GM21423 (cell line): ENCODE results near the gene WDSUB1.
A peak's percentile ranks its signal among the peaks of the same experiment; 100 is the strongest.

Experiments used
- ATAC-seq: cut with Tn5 transposase; IDR thresholded peaks from one replicate; pipeline ENCODE4 v1.9.1; 2021; ENCODE audit warnings: mild to moderate bottlenecking, moderate library complexity; ENCODE audit not compliant: unreplicated experiment

Gene WDSUB1, protein sequence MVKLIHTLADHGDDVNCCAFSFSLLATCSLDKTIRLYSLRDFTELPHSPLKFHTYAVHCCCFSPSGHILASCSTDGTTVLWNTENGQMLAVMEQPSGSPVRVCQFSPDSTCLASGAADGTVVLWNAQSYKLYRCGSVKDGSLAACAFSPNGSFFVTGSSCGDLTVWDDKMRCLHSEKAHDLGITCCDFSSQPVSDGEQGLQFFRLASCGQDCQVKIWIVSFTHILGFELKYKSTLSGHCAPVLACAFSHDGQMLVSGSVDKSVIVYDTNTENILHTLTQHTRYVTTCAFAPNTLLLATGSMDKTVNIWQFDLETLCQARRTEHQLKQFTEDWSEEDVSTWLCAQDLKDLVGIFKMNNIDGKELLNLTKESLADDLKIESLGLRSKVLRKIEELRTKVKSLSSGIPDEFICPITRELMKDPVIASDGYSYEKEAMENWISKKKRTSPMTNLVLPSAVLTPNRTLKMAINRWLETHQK

DNA sequence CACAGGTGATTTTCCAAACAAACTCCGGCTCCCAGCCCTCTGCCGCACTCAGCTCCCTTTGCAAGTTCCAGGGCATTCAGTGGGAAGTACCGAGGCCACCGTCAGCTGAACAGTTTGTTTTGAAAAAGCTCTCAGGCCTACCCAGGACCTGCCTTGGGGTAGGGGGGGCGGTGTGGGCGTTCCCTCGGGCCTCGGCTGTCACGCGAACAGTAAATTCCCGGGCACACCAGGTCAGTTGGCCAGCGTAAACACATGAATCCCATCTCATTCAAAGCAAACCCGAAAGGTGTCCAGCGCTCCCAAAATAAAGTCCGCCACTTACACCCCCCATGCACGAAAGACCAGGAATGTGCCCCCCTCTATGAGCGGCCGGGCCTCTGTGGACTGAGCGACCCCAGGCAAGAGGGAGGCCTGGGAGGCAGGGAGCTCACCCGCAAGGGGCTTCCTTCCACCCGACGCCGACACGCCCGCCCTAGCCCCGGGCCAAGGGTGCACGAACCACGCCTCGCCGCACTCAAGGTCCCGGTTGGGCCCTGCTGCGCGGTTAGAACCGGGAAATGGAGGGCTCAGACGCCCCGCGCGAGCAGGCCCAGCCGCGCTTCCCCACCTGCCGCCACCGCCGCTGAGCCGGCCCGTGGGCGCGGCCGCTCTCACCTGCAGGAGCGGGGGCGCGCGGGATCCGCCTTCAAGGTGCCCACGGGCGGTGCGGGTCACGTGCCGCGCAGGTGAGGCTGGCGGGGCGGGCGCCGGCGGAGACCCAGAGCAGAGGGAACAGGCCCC, at the start of gene WDSUB1:
TSS of gene WDSUB1 (minus strand) at position 775 of the 780 bp plus-strand sequence. CDS start 3,634 bp downstream, outside the sequence.
- ATAC-seq = peak; percentile 7

GRCh38 chr2:159326569-159327255, 40.2 kb upstream of the WDSUB1 start:
- no peak for ATAC-seq

DNA sequence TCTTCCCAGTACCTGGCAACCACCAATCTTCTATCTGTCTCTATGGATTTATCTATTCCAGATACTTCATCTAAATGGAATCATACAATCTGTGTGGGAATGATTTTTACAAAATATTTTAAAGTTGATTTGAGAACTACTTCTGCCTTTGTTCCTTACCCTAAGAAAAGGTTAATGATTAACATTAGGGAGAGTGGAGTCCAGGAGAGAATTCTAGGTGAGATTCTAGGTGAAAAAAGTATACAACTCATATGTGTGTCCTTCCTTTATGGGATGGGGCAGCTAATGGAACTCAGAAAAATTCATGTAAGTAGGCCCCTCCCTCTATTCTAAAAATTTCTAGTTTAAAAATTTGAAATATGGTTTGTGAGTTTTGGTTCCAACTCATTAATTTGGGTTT, 35.9 kb upstream of the WDSUB1 start:
- no peak for ATAC-seq

- peak; percentile 78 for ATAC-seq
Measured at GRCh38 chr2:159317392-159318088, 31.0 kb upstream of the WDSUB1 start.

- ATAC-seq = no peak
Measured at GRCh38 chr2:159307942-159308341, 21.4 kb upstream of the WDSUB1 start.

GRCh38 chr2:159300586-159300985, 14.1 kb upstream of the WDSUB1 start:
- ATAC-seq = no peak

GRCh38 chr2:159298967-159299366, 12.5 kb upstream of the WDSUB1 start:
- ATAC-seq = no peak

GRCh38 chr2:159297042-159297707, 10.7 kb upstream of the WDSUB1 start:
- ATAC-seq = no peak

DNA sequence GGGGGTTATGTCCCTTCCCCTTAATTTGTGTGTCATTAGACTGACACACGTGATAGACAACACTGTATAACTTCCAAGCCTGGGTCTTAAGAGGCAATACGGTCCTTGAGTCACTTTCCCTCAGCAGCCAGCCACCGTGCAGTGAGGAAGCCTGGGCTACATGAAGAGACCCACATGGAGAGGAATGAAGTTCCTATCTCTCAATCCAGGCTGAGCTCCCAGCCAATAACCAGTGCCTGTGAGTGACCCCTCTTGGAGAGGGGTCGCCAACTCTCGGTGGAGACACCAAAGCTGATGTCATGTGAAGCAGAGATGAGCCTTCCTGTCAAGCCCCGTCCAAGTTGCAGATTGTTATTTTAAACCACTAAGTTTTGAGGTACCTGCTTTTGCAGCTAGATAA, 5.7 kb upstream of the WDSUB1 start:
- no peak for ATAC-seq

DNA sequence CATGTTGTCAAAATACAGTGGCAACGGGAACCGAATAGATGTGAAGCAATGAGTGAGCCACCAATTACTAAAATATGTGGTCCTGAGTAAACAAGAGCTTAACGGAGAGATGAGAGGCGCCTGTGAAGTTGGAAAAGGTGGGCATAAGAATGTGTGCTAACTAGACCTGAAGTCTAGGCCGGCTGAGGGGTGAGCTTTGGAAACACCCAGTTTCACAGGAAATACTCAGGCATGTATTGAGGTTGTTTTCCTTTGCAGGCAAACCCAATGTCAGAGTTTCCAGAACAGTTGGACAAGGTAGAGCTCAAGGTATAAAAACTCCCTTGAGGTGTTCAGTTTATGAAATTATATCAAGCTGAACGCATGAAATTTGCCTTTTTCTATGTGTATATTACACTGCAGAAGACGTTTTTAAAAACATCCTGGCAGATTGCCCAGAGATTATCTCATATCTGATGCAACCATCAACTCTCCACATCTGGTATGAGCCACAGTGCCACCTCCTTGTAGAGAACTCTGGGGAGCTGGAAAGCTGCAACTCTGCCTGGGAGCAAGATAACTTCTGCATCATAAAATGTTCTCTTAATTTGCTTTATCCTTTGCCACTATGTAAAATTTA, 3.9 kb upstream of the WDSUB1 start:
- ATAC-seq = no peak

- no peak for ATAC-seq
Measured at GRCh38 chr2:159287733-159288132, 1.2 kb upstream of the WDSUB1 start.

- peak; percentile 89 for ATAC-seq
Measured at GRCh38 chr2:159286709-159287441, 372 bp upstream of the WDSUB1 start.

DNA sequence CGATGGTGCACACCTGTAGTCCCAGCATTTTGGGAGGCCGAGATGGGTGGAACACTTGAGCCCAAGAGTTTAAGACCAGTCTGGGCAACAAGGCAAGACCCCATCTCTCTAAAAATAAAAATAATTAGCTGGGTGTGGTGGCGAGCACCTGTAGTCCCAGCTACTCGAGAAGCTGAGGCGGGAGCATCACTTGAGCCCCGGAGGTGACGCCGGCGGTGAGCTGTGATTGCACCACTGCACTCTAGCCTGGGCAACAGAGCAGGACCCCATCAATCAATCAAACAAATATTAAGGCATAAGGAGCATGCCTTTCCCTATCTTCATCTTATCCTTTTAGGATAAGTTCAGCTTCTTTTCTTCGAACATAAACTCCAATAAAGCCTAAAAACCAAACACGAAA, 1.1 kb downstream of the WDSUB1 start:
- no peak for ATAC-seq

DNA sequence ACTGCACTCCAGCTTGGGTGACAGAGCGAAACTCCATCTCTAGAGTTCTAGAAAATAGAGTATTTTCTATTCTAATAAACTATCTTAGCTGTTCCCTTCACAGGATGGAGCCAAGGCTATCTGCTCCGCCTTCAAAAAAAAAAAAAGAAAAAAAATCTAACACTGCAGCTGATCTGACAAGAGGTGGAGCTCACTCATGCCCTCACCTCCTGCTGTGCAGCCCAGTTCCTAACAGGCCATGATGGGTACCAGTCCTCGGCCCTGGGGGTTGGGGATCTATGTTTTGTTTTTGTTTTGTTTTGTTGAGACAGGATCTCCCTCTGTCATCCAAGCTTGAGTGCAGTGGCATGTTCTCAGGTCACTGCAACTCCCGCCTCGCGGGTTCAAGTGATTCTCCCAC, 3.0 kb downstream of the WDSUB1 start:
- no peak for ATAC-seq

GRCh38 chr2:159281002-159281401, 5.5 kb downstream of the WDSUB1 start:
- ATAC-seq = no peak

- no peak for ATAC-seq
Measured at GRCh38 chr2:159279700-159280099, 6.8 kb downstream of the WDSUB1 start.

DNA sequence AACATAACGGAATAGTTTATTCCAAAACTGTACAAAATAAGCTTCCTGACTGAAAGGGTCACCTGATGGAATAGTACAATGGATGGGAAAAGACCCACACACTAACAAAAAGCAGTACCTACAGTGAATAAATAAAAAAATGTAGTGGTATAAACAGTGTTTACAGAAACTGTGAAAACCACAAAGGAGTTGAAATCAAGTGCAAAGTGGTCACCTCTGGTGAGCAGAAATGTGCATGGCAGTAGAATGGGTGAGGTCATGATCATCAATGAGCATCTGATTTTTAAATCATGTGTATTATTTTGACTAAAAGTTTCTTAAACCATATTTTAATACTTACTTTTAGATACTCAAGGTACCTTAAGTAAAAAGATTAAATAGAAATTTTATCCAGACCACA, 11.4 kb downstream of the WDSUB1 start:
- ATAC-seq = peak; percentile 53

GRCh38 chr2:159272156-159272555, 14.3 kb downstream of the WDSUB1 start:
- ATAC-seq = no peak

GRCh38 chr2:159270744-159271379, 15.6 kb downstream of the WDSUB1 start:
- ATAC-seq = no peak
